Middle frontal gyrus (tissue), 1 donor: ENCODE measurements around the gene GTPBP3.

Source experiments
- DNase-seq: peaks from one replicate; pipeline ENCODE4 v3.0.0-alpha.2; 2015; ENCODE audit warnings: low spot score; ENCODE audit errors: extremely low spot score

The GTPBP3 gene

GRCh38 chr19:17380426-17381138 lies 43.2 kb downstream of the GTPBP3 start:
- no peak for DNase-seq

DNA sequence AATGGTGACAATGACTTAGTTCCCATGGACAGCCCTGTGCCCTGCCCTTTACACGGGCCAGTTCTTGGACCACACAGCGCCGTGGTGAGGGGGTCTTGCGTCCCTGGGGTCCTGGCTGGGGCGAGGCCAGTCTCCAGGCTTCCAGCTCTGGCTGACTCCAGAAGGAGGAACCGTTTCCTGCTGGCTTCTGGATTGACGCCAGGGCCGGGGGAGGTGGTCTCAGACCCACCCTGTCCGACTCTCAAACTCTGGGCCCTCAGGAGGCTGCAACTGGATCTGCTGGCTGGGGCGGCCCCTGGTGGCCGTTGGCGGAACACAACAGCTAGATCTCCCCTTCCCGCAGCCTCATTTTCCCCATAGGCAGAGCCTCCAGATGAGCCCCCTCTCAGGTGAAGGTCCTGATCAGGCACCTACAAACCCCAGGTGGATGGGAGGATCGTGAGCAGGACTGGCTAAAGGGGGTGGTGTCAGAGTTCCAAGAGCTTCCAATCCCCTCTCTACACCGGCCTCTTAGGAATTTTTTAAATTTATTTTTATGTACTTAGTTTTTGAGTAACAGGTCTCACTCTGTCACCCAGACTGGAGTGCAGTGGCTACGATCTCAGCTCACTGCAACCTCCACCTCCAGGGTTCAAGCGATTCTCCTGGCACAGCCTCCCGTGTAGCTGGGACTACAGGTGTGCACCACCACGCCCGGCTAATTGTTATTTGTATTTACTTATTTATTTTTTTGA lies 48.7 kb downstream of the GTPBP3 start:
- DNase-seq, result no peak

DNA sequence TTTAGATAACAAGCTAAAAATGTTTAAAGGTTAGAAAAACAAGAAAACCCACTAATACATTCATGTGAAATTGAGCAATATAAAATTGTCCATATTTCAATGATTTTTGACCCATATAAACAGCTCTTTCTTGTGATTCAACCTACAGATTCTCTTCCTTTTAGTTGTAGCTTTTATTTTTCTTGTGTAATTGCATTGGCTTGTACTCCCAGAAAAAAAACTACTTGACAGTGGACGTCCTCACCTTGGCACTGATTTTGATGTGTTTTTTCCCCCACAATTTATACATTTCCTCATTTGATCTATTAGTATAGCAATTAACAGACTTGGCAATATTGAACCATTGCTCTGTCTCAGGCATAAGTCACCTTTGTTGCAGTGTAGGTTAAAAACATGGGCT lies 51.9 kb downstream of the GTPBP3 start:
- no peak for DNase-seq

DNA sequence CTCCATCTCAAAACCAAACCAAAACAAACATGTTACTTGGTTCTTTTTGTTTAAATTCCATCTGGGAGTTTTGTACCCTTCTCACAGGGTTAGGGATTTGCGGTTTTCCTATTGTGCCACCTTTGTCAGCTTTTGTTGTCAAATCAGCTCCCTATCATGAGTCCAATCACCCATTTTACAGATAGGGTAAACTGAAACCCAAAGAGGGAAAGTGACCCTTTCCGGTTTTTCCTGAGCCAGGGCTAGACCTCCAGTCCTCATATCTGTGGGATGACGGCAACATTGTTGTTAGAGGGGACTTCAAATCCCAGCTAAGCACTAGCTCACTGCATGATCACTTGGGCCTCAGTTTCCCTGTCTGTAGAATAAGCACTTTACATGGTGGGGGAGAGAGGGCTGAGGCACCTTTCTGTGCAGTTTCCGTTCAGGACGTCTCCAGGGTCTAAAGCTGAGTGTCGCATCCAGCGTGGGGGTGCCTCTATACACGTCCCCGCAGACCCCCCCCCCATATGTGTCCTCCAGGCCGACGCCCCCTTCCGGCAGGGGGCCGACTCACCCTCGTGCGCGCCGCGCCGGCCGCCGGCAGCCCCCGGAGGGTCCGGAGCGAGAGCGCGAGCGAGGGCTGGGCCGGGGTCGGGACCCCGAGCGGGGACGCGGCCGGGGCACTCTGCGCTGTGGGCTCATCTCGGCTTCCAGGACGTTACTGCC lies 52.8 kb downstream of the GTPBP3 start:
- DNase-seq, result no peak

- peak; percentile 64 for DNase-seq
Observed at GRCh38 chr19:17390665-17391370, 53.5 kb downstream of the GTPBP3 start.

GRCh38 chr19:17391371-17392151 lies 54.2 kb downstream of the GTPBP3 start:
- no peak for DNase-seq
